GOT3 (cell line): ENCODE data around the gene WNT5A.

Experiments used
- DNase-seq: peaks from one replicate; lab custom pipeline; 2025; ENCODE audit warnings: mixed read lengths; lab: John Stamatoyannopoulos, UW

Gene WNT5A

GRCh38 chr3:55486857-55487380 is at the start of gene WNT5A:
TSS of gene WNT5A (minus strand) at chr3:55487306. CDS start at chr3:55486985, 321 bp downstream.
- DNase-seq: no peak

GRCh38 chr3:55534876-55535275 is 47.8 kb upstream of the WNT5A start:
- no peak for DNase-seq

GRCh38 chr3:55532806-55533205 is 45.7 kb upstream of the WNT5A start:
- no peak for DNase-seq

GRCh38 chr3:55531321-55531720 is 44.2 kb upstream of the WNT5A start:
- DNase-seq: no peak

GRCh38 chr3:55527361-55527760 is 40.3 kb upstream of the WNT5A start:
- no peak for DNase-seq

- no peak for DNase-seq
These were observed 39.4 kb upstream of the WNT5A start for GRCh38 chr3:55526332-55527030.

- no peak for DNase-seq
These were observed 38.3 kb upstream of the WNT5A start for GRCh38 chr3:55525436-55525835.

GRCh38 chr3:55524565-55525244 is 37.6 kb upstream of the WNT5A start:
- DNase-seq: no peak

- DNase-seq: no peak
These were observed 36.4 kb upstream of the WNT5A start for GRCh38 chr3:55523471-55523870.

GRCh38 chr3:55521738-55522421 is 34.8 kb upstream of the WNT5A start:
- DNase-seq: no peak

GRCh38 chr3:55521064-55521737 is 34.1 kb upstream of the WNT5A start:
- no peak for DNase-seq

- no peak for DNase-seq
These were observed 31.9 kb upstream of the WNT5A start for GRCh38 chr3:55519019-55519418.

- DNase-seq: no peak
These were observed 31.3 kb upstream of the WNT5A start for GRCh38 chr3:55518451-55518850.

- DNase-seq: no peak
These were observed 29.4 kb upstream of the WNT5A start for GRCh38 chr3:55516392-55517030.

- DNase-seq: no peak
These were observed 28.6 kb upstream of the WNT5A start for GRCh38 chr3:55515550-55516246.

- DNase-seq: no peak
These were observed 27.9 kb upstream of the WNT5A start for GRCh38 chr3:55514962-55515361.

- no peak for DNase-seq
These were observed 25.7 kb upstream of the WNT5A start for GRCh38 chr3:55512571-55513343.

GRCh38 chr3:55511895-55512570 is 24.9 kb upstream of the WNT5A start:
- DNase-seq: no peak

- DNase-seq: no peak
These were observed 21.2 kb upstream of the WNT5A start for GRCh38 chr3:55508335-55508734.

GRCh38 chr3:55507808-55508207 is 20.7 kb upstream of the WNT5A start:
- no peak for DNase-seq
